ENCODE results near the gene BTNL9.
"Not testable (repeated sequence)": the region's sequence is repeated elsewhere in the genome, so short reads cannot be mapped to it uniquely, and the experiment has no call there.

BTNL9 gene

DNA sequence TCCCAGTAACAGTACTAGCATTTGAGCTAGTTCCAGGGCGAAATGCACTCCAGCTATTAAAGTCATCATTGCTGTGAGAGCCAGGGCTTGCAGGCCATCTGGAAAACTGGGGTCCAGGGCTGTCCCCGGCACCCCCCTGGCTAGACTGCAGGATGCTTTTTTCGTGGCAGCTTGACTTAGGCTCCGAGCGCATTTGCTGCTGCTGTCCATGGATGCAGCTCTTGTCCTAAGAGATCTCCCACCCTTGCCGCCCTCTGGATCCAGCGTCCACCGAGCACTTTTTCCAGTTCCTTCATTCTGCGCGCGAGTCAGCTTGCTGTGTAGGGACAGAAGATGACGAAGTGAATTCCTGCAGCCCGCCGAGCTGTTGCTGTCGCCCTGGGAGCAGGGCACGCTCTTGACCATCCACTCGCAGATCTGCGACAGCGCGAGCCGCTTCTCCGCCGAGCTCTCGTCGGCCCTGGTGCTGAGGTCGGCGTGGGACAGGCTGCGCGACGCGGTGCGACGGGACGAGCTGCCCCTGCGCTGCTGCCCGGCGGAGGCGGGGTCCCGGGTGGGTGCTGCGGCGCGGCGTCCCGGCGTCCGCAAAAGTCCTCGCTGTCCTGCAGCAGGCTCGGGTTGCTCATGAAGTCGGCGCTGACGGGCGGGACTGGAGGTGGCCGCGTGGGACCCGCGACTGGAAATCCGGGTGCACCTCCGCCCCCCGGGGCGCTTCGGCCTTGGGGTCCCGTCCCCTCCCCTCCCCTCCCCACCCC is 60.2 kb downstream of the BTNL9 start:
- DNase-seq (ENCODE audit: low spot score): no peak

DNA sequence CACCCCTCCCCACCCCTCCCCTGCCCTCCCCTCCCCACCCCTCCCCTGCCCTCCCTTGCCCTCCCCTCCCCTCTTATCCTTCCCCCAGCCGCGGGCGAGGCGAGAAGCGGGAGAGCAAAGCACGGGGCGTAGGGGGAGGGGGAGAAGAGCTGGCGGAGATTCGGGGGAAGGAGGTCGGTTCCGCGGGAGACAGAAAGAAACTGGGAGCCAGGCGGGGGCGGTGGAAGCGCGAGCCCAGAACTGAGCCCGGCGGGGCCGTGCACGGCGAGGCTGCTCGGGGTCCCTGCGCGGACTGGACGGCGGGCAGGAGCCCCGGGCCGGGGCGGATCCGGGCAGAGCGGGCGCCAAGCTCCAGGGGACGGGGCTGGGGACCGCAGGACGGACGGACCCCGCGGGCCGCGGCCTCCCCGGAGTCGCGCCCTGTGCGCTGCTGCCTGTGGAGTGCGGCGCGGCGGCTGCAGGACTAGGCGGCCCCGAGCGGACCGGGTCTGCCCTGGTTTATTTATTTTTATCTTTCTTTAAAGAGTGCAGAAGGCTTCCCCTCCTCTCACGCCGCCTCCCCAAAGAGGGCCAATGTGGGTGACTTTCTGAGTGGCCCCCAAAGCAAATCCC is 61.1 kb downstream of the BTNL9 start:
- not testable (repeated sequence) for DNase-seq (ENCODE audit: low spot score)

DNA sequence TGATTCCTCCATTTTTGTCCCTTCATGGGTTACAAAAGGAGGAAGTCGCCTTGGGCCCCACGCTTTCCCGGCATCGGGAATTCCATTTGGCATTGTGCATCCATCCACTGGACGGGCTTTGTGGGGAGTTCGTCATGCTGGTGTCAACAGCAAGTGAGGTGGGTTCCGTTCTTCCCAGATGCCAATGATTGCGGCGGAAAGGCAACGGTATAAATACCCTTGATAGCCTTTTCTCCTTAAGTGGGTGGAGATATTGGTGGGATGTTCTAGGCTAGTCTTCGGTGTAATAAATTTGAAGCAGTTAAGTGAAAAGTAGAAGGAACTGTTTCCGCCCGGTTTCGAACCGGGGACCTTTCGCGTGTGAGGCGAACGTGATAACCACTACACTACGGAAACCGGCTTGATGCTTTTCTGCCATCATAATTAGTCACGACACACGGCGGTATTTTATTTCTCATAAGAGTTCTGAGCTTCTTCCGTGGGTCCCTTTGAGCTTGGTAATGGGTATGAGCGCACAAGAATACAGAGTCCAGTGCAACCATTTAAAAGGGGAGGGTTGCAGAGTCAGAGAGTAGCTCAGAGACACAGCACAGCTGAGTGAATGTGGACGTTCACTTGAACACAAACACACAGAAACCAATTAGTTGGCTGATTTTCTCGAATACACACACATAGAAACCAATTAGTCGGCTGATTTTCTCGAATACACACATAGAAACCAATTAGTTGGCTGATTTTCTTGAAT is 62.0 kb downstream of the BTNL9 start:
- not testable (repeated sequence) for DNase-seq (ENCODE audit: low spot score)

DNA sequence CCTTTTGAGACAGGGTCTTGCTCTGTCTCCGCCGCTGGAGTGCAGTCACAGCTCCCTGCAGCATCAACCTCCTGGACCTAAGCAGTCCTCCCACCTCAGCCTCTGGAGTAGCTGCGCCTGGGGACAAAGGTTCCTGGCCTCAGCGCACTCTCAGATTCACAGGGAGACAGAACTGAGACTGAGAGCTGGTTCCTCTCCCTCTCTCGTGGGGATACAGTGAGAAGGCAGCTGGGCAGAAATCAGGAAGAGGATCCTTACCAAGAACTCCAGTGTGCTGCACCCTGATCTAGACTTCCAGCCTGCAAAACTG is 64.1 kb downstream of the BTNL9 start:
- DNase-seq (ENCODE audit: low spot score): not testable (repeated sequence)

DNA sequence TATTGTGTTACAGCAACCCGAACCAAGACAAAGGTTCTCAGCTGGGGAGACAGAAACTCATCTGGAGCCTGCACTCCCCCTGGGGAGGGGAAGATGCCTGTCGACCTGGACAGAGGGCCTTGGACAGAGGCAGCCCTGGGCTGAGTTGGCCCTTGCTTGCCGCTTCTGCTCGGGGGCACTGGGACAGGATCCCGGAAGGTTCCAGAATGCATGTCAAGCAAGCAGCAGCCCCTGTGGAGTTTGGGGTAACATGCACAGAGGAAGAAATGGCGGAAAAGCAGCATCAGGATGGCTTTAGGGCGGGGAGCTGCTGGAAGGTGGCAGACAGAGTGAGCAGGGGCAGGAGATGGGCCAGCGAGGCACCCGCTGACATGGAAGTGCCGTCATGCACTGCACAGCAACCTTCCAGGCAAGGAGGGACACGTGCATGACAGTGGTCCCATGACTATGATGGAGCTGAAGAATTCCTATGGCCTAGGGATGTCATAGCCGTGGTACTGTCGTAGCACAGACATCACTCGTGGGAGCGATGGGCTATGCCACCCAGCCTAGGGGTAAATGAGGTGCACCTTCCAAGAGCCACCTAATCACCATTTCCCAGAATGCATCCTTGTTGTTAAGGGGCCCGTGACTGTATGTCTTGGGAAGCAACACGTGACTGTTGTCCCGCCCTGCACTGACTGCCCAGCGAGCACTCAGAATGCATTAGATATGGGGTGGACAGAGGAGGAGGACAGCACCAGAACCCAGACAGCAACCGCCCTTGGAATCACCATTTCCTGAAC is 64.7 kb downstream of the BTNL9 start:
- DNase-seq (ENCODE audit: low spot score): not testable (repeated sequence)

DNA sequence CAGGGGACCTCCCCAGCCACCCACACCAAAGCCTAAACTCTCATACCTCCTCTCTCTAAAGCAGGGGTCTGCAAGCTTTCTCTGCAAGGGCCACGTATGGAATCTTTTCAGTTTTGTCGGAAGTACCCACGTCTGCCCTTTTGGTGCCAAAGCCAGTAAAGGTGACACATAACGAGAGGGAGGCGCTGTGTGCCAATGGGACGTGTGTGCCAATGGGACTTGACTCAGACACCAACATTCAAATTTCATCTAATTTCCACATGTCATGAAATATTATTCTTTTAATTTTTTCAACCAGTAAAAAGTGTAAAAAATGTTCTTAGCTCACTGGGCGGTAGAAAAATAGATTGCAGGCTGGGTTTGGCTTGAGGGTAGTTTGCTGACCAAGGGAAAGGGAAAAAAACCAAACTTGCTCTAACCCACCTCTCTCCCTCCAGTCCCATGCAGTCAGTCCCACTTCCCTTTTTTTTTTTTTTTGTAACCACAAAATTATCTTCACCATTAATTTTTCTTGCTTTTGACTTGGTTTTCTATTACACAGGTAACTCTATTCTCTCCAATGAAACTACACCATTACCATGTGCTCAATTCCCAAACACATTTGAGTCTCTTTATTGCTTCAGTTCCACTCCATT is 65.4 kb downstream of the BTNL9 start:
- DNase-seq (ENCODE audit: low spot score): no peak

DNA sequence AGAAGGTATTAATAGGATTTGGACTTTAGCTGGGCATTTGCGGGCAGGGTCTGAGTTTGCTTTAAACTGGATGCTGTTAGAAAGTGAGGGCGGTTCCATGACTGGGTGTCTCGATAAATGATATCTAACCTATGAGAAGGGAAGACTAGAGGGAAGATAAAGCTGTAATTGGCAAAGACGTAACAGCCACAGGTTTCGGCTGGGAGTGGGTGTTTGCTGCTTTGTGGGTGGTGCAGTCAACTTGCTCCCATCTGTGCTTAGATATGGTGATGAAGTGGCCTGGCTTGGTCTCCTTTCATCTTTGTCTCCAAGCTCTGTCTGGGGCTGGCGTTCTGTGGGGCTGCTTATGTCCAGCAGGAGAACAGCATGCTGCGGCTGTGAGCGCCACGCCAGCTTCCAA is 67.6 kb downstream of the BTNL9 start:
- DNase-seq (ENCODE audit: low spot score): no peak

DNA sequence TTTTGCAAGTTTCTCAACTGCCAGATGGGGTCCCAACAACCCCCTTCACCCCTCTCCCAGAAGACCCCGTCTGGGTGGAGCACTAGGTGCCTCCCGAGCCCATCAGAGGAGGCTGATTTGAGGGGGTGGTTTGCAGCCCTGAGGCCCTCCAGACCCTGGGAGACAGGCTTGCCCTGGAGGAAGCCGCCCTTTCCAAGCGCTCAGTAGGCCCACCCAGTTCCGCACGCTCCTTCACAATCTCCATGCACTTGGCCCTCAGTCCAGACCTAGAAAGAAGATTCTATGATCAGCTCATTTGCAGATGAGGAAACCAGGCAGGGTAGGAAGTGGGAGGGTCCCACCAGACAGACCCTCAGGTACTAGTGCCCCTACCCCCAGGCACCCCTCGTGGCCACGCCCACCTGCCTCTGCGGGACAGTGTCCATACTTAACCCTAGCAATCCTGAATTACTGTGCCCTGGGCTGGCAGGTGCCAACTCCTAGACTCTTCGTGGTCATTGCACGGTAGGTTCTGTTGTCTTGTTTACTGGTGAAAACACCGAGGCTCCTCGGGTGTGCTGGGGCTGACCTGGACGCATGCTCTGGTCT is 68.6 kb downstream of the BTNL9 start:
- DNase-seq (ENCODE audit: low spot score): no peak

DNA sequence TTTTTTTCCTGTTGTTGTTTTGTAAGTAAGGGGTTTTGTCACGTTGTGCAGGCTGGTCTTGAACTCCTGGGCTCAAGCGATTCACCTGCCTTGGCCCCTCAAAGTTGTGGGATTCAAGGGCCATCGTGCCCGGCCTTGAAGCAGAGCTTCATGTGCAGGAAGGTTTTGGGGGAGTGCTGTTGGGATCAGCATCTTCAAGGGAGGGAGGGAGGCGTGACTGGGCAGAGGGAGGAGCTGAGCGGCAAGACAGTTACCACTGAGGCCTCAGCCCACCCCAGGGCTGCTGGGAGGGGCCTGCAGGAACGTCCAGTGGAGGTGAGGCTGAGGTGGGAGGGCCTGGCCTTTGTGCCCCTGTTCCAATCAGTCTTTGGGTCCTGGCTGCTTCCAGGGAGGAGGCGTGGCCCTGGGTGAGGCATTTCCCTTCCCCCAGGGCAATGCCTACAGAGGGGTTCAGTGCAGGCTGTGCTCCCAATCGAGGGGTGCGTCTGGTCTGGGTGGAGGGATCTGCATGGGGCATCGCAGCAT is 69.5 kb downstream of the BTNL9 start:
- DNase-seq (ENCODE audit: low spot score): no peak

DNA sequence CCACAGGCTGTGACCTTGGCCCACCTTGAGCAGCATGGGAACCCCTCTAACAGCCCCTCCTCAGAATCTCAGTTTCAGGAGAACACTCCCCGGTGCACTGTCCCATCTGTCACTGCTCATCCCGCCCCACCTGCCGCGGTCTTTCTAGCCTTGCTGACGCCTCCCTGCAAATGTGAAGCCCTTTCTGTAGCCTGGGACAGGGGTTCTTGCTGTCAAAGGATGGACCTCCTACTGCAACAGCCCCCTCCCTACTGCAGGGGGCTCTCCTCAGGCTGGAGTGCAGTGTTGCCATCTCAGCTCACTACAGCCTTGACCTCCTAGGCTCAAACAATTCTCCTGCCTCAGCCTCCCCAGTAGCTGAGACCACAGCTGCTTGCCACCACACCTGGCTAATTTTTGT is 70.9 kb downstream of the BTNL9 start:
- DNase-seq (ENCODE audit: low spot score): no peak
